Islet precursor cell (in vitro differentiated cells): ENCODE measurements around the gene EPN2.
A peak's percentile ranks its signal among the peaks of the same experiment; 100 is the strongest.

Source experiments
- DNase-seq: peaks from one replicate; pipeline ENCODE4 v3.0.0-alpha.2; 2018

EPN2 gene

DNA sequence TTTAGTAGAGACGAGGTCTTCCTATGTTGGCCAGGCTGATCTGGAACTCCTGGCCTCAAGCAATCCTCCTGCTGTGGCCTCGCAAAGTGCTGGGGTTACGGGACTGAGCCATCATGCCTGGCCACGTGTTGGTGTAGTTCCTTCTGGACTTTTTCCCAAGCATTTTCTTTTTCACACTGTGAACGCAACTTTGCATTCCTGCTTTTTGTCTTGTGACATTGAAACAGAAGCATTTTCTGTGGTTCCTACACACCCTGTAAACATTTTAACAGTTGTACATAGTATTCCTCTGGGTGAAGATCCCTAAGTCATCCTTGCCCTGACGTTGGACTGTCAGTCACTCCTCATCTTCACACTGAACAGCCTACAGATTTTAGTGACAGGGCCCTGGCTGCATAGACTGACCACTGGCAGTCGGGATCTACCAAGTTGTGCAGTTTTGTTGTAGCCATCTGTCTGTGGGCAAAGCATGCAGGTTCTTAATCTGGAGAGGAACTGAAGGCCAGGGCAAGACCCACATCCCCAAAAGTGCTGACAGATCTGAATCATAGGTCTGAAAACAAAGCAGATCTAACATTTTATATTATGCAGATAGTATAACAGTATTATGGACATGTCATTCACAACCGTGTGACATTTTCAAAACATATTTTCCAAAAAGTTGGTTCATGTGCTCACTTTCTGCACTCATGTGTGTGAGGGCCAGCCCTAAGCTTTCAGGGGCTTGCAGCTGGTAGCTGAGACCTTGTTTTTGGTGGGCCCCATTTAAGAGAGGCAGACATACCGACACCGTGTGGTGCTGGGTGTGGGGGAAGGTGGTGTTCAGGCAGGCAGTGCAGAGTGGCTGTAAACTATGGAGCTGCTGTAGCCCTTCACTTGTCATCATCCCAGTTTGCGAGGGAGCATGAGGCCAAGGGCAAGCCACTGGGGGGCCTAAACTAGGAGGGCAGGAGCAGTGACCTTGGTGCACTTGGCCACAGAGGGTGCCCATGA lies 59.9 kb downstream of the EPN2 start:
- no peak for DNase-seq

DNA sequence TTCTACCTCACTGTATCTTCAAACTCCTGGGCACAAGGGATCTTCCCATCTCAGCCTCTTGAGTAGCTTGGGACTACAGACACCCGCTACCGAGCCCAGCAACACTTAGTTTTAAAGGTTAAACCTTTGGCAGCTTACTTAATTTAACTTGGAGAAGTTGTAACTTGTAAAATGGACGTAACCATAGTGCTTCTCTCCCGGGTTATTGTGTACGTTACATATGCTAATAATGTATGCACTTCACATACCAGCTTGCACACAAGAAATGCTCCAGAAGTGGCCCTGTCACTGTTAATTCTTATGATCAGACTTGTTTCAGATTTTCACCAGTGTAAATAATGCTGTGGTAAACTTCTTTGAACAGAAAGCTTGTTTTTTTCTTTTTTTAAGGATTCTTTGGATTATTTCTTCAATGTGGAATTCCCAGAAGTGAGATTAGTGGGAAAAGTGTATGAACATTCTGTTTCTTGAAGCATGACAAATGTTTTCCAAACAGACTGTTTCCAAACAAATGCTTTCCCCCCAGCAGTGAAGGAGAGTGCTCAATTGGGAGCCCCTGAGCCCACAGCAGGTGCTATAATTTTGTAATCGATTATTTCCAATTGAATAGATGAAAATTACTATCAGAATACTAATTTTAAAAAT lies 61.5 kb downstream of the EPN2 start:
- no peak for DNase-seq

DNA sequence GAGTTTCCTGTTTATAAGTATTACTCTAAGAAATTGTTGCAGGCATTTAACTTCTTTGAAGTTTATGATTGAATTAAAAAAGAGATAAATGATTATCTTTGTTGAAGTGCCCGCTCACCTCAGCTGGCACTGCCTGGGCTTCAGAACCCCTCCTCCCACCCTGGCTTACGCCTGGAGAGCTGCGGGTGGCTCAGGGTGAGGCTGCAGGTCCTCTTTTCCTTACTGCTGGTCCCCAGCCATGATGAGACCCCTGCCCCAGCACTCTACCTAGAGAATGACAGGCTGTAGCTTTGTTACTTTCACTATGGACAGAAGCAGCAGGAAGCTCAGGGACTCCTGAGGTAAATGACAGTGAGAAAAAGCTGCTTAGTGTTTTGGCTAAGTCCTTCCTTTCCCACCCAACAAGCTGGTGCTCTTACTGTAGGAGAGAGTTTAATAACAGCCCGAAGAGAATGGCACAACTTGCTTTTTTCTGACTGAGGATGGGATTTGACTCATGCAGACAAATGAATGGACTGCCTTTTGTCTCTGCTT lies 62.1 kb downstream of the EPN2 start:
- DNase-seq: no peak

DNA sequence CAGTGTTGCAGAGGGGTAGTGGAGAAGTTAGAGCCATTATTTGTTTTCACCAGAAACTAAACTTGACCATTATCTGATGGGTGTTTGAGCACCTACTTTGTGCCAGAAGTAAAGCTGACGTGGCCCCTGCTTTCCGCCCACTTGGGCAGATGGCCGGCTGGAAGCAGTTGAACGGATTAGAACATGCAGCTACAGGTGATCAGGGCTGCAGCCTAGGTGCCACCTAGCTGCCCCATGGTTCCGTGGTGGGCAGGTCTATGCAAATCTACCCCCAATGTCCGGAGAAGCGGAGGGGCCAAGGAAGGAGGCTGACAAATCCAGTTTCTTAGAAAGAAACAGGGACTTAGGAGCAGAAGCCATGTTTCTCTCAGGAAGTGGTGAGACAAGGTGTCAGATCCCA lies 62.7 kb downstream of the EPN2 start:
- DNase-seq: no peak

DNA sequence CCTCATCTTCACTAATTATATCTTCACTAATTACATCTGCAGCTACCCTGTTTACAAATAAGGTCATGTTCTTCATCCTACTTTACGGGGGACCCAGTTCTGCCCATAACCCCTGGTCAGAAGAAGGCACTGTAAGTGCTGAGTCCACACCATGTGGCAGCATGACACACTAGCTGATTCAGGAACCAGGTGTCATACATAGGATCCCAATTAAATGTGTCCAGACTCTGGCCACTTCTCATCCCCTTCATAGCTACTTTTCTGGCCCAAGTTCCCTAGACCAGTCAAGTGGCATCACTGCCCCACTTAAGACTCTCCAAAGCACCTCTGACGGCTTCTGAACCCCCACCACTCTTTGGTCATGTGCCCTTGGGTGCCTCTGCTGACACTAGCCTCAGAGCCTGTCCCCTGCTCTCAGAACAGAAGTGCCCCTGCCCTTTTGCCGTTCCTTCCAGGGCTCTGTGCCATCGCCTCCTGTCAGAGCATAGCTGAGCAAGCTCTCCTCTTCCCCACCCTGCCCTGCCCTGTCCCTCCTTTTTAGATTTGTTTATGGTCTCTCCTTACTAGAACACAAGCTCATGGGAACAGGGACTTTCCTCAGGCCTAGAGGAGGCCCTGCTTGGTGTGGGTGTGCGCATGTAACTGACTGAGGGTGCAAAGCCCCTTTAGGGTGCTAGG lies 64.2 kb downstream of the EPN2 start:
- peak; percentile 25 for DNase-seq

DNA sequence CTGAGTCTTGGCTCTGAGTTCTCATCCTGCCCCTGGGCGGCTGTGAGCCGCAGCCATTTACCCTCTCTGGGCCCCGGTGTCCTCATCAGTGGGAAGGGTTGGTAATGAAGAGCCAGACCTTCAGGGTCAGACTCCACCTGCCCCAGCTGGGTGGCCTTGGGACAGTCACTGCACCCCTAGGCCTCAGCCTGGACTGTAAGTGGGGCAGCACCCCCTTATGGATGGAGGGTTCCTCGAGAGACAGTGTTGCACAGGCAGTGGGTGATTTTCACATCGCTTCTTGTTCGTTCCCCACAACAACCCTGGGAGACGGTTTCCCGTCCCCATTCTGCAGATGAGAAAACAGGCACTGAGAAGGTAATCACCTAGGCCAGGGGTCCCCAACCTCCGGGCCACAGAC lies 64.8 kb downstream of the EPN2 start:
- DNase-seq: no peak

DNA sequence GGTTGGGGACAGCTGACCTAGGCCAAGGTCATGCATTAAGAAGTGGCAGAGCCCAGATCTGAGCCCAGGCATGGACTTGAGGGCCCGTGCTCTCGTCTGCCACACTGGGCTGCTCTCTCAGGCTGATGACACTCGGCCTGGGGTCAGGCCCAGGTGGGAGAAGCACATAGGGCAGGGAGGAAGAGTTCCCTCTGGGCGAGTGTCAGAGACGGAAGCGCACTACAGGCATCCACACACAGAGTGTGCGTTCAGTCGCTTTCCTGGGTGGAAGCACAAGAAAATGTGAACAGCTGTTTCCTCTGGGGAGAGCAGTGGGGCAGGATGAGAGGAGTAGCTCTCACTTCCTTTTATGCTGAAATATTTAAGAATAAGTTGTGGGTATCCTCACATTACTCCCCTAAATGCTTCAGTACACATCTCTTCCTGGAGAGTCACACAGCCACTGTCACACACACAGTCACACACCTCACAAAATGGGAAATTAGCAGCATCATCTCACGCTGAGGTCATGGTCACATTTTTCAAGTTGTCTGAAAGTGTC lies 65.7 kb downstream of the EPN2 start:
- no peak for DNase-seq

DNA sequence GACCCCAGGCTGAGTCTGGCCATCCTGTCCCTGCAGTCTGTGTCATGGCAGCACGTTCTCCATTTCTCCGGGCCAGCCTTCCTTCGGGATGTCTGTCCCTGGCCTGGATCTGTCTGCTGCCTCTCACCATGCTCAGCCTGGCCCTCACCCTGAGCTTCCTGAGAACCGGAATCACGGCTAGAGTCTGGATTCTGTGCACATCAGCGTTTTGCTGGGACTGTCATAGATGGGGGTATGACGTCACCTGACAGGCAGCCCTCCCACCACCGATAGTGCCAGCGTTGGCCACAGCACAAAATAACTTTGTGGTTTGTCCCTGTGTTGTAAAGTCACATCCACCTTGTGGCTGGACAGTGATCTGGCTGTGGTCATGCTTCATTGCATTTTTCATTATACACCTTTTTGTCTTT lies 66.2 kb downstream of the EPN2 start:
- no peak for DNase-seq

DNA sequence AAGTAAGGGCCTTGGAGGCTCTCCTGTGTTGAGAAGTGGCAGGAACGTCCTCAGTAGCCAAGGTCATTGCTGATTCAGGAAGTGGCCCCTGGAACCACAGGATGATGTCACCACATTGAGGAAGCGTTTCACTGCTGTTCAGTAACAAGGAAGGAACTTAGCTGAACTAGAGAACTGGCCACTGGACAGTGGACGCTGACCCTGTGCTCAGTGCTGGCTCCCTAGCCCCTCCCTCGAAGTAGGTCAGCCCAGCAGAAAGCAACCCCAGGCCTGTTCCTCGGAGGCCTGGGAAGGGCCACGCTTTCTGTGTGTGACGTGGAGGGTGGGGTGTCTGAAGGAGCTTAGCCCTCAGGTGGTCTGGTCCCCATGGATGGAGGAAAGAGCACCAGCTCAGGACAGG lies 67.0 kb downstream of the EPN2 start:
- DNase-seq: no peak

DNA sequence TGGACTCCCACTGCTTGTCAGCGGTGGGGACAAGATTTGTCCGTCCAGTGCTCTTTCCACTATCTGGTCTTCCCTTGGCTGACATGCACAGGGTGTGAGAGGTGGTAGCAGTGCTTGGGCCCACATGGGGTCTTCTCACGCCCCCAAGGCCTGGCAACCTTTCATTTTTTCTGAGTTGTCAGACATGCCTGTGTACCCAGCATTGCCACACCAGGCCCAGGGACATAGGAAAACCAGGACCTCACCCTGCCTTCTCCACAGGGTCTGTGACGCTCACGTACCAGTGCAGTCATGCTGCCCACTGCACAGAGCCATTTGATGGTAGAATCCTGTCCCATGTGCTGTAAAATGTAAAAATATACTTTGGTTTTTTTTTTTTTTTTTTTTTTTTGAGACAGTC lies 67.6 kb downstream of the EPN2 start:
- no peak for DNase-seq

DNA sequence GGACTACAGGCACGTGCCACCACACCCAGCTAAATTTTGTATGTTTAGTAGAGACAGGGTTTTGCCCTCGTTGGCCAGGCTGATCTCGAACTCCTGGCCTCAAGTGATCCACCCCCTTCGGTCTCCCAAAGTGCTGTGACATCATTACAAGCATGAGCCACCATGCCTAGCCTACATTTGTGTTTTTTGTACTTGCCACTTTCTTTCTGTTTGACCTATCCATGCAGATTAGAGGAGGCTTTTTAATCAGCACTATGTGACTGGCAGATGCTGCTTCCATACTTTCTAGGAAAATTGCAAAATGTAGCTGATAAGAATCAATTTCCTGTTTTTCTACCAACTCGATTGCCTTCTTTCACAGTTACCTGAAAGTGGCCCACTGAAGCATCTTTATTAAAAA lies 68.1 kb downstream of the EPN2 start:
- no peak for DNase-seq

DNA sequence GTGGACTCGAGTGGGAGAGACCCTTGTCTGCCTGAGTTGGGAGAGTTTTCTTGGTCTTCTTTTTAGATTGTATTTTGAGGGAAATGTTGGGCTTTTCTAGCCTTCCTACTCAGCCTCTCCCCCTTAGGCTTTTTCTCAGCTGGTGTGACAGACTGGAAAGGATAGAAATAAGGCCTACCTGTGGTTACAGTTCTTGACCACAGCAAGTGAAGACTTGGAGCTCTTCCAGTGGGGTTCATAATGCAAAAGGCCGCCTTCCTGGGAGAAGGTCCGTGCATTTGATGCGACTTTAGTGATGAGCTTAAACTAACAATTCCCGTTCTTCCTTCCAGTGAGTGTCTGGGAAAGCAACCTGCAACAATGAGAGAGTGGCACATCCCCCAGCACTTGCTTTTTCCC lies 68.6 kb downstream of the EPN2 start:
- DNase-seq: no peak

DNA sequence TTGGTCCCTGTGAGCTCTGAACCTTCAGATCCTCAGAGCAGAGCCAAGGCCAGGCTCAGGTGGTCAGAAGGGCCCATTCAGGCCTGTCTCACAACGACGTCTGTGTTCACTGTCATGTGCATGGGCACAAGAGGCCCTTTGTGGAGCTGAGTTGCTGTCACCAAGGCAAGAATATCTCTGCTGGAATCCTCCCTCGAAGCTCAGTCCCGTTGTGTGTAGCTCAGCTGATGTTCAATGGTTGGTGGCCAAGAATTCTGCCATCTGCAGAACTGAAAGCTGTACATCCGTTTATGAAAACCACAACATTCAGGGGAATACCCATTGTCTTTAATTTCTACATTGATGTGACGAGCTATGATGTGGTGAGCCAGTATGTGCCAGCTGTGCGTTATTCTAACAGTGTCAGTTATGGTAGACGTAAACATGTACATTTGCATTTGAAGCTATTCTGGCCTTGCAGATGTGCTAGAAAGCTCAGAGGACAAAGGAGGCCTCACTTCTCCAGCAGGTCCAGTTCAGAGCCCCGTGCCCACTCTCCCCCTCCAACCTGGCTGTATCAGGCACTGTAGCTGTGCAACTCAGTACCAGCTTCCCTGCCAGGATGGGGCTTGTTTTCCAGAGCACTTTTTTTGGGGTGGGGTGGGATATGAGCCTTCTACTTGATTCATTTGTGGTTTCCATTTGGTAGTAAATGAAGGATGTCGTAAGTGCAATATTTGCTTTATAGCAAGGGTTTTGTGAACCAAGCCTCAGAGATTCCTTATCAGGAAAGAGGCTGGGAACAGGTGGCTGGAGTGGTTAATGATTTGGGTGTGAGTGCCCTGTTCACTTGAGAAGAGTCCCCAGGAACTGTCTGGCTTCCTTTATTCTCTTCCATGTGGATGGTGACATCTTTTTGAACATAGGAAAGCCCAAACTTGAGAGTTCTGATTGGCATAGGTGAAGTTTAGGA lies 69.3 kb downstream of the EPN2 start:
- no peak for DNase-seq

DNA sequence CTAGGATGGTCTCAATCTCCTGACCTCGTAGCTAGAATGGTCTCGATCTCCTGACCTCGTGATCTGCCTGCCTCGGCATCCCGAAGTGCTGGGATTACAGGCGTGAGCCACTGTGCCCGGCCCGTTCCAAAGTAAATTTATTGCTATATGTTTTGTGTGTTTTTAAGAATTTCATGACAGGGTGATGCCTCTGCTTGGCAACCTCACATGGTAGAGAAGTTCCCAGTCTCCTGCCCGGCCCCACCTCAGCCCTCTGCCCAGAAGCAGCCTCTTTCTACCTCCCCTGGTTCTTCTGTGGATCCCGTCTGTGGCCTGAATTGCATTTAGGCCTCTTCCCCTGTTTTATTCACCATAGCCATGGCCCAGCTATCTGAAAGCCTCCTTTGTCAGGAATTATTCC lies 70.4 kb downstream of the EPN2 start:
- DNase-seq: no peak

DNA sequence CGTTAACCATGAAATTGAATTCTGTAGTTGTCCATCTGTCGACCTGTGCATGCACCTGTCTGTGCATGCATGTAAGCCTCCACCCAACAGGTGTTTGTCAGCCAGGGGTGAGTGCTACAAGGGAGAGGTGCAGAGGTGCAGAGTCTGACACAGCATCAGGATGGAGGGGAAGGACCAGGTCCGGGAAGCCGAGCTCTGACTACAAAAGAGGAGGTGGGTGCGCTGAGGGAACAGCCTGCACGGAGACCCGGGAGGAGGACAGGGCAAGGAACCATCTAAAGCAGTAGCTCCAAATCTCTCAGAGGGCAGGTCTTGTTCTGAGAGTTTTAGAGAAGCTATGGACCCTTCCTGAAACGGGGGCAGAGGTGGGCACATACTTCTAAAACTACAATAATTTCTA lies 71.2 kb downstream of the EPN2 start:
- peak; percentile 47 for DNase-seq

DNA sequence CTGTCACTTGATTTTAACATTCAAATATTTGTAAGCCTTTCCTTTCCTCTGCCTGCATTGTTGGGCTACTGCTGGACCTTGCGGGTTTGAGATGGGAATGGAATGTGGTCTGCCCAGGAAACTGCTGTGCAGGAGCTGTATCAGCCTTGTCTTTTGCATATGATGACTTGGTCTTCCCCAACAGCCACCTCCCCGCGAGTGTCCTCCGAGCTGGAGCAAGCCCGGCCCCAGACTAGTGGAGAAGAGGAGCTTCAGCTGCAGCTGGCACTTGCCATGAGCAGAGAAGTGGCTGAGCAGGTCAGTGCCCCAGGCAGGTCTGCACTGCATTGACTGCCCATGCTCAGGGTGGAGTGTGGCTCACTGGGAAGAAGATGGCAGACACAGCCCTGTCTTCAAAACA lies 72.5 kb downstream of the EPN2 start:
- DNase-seq: peak; percentile 84

DNA sequence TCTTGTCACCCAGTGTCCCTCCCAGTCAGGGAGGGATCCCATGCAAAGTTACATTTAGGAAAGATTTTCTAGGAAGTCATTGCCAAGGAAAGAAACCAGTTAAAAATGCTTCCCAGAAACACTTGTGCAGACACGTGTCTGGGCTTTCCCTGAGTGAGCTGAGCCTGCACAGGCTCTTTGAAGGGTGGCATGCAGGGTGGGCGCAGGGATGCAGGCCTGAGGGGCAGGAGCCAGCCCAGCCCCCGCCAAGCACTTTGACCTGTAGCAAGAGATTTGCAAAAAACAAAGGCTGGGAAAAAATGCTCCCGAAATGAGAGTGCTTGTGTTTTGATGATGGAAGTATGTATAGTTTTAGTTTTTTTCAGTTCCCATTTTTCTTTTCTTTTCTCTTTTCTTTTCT lies 73.0 kb downstream of the EPN2 start:
- DNase-seq: peak; percentile 35

DNA sequence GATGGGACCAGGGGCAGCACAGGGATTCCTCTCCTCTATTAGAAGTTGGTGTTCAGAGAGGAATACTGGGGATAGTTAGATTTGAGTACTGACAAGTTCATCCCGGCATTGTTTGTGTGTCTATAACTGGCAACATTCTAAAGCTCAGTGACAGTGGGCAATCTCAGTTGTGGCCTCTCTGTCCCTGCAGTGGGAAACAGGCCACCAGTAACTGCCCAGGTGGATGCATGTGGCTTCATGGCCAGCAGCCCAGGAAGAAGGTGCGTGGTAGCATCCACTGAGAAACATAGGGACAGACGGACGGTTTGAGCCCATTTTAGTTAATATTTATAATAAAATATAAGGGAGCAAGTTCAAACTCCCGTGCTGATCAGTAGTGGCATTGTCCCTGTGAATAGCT lies 73.8 kb downstream of the EPN2 start:
- DNase-seq: peak; percentile 27

DNA sequence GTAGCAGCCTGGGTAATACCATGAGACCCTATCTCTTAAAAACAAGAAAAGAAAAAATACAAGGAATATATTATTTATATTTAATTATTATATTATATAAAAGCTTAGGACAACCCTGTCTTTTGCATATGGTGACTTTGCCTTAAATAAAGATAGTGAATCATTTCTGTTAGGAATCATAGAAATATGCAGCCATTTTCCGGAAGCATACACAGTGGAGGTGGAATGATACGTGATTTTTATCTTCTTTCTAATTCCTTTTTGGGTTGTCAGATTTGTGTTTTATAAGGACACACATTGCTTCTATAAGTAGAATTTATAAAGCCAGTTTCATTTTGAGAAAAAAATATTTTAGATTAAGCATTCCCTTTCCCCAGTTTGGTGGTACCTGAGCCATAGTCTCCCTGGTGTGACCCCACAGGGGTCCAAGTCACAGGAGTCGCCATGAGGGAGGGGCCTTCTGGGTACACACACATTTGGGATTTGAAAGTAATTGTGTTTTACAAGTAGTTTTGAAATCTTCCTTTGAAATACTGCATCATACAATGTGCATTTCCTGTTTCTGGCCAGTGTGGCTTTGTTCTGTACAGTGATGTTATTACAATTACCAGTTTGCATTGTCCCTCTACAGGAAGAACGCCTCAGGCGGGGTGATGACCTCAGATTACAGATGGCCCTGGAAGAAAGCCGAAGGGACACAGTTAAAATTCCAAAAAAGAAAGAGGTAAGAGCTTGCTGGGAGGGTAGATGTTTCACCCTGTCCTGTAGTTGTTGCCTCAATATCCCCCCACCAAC lies 74.5 kb downstream of the EPN2 start:
- peak; percentile 56 for DNase-seq

DNA sequence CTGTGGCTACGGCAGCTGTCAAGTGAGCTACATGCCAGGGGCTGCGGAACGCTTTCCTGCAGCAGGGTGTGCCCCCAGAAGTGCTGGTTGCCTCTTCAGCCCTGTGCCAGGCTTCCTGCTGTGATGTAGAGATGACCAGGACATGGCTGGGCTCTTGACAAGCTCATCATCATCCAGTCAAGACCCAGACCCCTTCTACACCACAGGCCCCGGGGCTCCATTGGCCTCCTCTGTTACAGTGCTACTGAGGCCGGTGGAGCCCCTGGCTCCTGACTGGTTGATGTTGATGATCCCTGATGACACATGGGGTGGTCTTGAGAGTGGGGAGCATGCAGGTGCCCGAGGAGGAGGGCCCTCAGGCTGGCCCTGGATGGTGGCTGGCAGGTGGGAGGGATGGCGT lies 75.2 kb downstream of the EPN2 start:
- DNase-seq: peak; percentile 51

DNA sequence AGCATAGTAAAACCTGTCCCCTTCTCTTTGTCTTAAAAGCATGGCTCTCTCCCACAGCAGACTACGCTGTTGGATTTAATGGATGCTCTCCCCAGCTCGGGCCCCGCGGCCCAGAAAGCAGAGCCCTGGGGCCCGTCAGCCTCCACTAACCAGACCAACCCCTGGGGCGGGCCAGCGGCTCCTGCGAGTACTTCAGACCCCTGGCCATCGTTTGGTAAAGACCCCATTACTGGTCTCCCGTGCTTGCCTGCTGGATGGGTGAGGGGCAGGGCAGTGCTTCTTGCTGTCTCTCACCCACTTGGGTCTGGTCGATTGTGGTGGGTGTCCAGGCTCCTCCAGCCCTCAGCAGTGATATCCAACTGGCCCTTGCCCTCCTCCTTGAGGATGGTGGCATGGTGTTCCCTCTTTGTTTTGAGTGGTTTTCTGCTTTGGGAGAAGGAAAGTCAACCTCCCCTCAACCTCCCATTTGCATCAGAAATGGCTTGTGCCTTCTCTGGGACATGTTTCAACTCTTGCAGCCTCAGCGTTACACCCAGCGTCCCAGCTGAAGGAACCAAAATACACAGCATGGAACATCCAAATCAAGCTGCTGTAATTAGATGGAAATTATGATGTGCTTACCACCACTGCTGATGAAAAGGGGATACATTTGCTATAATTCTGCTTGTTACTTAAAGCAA lies 76.0 kb downstream of the EPN2 start:
- DNase-seq: peak; percentile 48
